Measurements from ENCODE around the gene NT5DC3. TPM values are rescaled to one million over a fixed set of nuclear protein-coding genes. Genes with fewer than 3 reads are reported as not detected.

Gene NT5DC3
- total RNA-seq, 1 experiment from 2014 or later, result 12.5 TPM

DNA sequence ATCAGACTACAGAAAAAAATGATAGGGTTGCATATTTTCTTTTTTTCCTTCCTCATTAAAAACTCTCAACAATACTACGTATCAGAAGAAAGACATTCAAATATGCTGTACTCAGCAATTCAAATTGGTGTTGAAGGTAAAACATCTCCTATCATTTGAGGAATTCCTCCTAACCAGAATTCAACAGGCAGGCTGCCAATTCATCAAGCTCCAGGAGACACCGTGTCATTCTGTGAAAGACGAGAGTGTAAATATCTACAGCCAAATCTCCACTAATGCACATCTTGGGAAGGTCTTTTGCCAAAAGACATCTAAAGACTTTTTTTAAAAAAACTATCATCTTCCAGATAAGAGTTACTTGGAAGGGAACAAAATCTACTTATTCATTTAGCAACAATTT, 26.6 kb downstream of the NT5DC3 start:
- H3K27ac Mint-ChIP-seq, result no peak overlapping the region
- 0 out of 2 replicates have a peak, but pooled peaks cover 3% of the 10 kb centered on the region for H3K4me1 Mint-ChIP-seq
- DNase-seq (ENCODE audit: low spot score), result no peak
- ATAC-seq, result no peak
- POLR2A ChIA-PET, result no interaction called here
- H3K9me3 Mint-ChIP-seq, result no peaks in the 10 kb centered on the region
- CTCF ChIA-PET, result no interaction called here
- TF ChIP-seq, protein P1, sequence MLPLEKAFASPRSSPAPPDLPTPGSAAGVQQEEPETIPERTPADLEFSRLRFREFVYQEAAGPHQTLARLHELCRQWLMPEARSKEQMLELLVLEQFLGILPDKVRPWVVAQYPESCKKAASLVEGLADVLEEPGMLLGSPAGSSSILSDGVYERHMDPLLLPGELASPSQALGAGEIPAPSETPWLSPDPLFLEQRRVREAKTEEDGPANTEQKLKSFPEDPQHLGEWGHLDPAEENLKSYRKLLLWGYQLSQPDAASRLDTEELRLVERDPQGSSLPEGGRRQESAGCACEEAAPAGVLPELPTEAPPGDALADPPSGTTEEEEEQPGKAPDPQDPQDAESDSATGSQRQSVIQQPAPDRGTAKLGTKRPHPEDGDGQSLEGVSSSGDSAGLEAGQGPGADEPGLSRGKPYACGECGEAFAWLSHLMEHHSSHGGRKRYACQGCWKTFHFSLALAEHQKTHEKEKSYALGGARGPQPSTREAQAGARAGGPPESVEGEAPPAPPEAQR (CRISPR knock-in tag; IDR thresholded peaks at IDR 0.05), result no peak
- TF ChIP-seq SMAD3 (CRISPR knock-in tag; IDR thresholded peaks at IDR 0.05; ENCODE audit: borderline replicate concordance), result no peak
- TF ChIP-seq TEAD1 (CRISPR knock-in tag; IDR thresholded peaks at IDR 0.05), result no peak
- TF ChIP-seq NR1H2 (CRISPR knock-in tag; IDR thresholded peaks at IDR 0.05), result no peak
- no peak for TF ChIP-seq GABPB1 (CRISPR knock-in tag; IDR thresholded peaks at IDR 0.05)
- TF ChIP-seq, protein P2, sequence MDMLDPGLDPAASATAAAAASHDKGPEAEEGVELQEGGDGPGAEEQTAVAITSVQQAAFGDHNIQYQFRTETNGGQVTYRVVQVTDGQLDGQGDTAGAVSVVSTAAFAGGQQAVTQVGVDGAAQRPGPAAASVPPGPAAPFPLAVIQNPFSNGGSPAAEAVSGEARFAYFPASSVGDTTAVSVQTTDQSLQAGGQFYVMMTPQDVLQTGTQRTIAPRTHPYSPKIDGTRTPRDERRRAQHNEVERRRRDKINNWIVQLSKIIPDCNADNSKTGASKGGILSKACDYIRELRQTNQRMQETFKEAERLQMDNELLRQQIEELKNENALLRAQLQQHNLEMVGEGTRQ (CRISPR knock-in tag; IDR thresholded peaks at IDR 0.05), result no peak
- TF ChIP-seq FOXK1 (CRISPR knock-in tag; IDR thresholded peaks at IDR 0.05), result no peak
- H3K36me3 Mint-ChIP-seq, result peaks cover 10% of the 10 kb centered on the region
- H3K27me3 Mint-ChIP-seq (ENCODE audit: low read depth), result no peaks in the 10 kb centered on the region
- no peak overlapping the region for H3K4me3 Mint-ChIP-seq

DNA sequence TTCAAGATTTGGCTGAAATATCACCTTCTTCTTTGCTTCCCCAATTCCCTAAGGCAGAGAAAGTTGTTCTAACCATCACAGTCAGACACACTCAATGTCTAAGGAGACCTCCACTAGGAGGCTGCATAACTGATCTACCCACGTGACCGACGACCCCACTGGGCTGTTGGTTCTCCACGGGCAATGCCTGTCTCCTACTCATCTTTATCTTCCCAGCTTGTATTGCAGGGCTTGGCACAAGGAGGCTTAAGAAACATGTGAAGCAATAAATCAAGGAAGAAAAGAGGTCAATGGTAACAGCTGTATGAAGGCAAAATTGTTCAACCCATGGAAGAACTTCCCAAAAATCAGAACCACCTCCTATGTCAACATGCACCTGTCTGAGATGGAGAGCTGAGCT, 27.1 kb downstream of the NT5DC3 start:
- no peak for ATAC-seq
- POLR2A ChIA-PET, result no interaction called here

DNA sequence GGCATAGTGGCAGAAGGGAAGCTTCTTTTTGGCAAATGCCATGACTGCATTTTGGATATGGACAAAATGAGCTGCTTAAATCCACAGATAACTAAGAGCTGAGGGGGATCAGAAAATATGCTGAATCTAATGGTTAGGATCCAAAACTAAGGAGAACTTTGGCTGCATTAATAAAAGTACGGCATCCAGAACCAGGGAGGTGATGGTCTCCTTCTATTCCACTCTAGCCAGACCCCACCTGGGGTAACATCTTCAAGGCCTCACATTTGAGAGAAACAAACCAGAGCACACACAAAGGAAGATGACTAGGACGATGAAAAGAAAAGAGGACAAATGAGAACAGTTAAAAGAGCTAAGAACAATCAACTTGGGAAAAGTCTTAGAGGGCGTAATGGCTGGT, 27.6 kb downstream of the NT5DC3 start:
- Mint-ChIP-seq H3K36me3 (peaks cover 10% of the 10 kb centered on the region), H3K27me3 (ENCODE audit: low read depth) (no peaks in the 10 kb centered on the region), H3K27ac (no peak overlapping the region), H3K4me3 (no peak overlapping the region), H3K4me1 (0 out of 2 replicates have a peak, but pooled peaks cover 3% of the 10 kb centered on the region), H3K9me3 (no peaks in the 10 kb centered on the region)
- POLR2A ChIA-PET, result no interaction called here
- CTCF ChIA-PET, result no interaction called here
- DNase-seq (ENCODE audit: low spot score), result no peak
- no peak for ATAC-seq
- TF ChIP-seq, protein P3, sequence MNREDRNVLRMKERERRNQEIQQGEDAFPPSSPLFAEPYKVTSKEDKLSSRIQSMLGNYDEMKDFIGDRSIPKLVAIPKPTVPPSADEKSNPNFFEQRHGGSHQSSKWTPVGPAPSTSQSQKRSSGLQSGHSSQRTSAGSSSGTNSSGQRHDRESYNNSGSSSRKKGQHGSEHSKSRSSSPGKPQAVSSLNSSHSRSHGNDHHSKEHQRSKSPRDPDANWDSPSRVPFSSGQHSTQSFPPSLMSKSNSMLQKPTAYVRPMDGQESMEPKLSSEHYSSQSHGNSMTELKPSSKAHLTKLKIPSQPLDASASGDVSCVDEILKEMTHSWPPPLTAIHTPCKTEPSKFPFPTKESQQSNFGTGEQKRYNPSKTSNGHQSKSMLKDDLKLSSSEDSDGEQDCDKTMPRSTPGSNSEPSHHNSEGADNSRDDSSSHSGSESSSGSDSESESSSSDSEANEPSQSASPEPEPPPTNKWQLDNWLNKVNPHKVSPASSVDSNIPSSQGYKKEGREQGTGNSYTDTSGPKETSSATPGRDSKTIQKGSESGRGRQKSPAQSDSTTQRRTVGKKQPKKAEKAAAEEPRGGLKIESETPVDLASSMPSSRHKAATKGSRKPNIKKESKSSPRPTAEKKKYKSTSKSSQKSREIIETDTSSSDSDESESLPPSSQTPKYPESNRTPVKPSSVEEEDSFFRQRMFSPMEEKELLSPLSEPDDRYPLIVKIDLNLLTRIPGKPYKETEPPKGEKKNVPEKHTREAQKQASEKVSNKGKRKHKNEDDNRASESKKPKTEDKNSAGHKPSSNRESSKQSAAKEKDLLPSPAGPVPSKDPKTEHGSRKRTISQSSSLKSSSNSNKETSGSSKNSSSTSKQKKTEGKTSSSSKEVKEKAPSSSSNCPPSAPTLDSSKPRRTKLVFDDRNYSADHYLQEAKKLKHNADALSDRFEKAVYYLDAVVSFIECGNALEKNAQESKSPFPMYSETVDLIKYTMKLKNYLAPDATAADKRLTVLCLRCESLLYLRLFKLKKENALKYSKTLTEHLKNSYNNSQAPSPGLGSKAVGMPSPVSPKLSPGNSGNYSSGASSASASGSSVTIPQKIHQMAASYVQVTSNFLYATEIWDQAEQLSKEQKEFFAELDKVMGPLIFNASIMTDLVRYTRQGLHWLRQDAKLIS (CRISPR knock-in tag; IDR thresholded peaks at IDR 0.05; ENCODE audit: borderline replicate concordance), result no peak
- no peak for TF ChIP-seq IRF2 (CRISPR knock-in tag; IDR thresholded peaks at IDR 0.05; ENCODE audit: borderline replicate concordance, low read depth)
- TF ChIP-seq, protein P4, sequence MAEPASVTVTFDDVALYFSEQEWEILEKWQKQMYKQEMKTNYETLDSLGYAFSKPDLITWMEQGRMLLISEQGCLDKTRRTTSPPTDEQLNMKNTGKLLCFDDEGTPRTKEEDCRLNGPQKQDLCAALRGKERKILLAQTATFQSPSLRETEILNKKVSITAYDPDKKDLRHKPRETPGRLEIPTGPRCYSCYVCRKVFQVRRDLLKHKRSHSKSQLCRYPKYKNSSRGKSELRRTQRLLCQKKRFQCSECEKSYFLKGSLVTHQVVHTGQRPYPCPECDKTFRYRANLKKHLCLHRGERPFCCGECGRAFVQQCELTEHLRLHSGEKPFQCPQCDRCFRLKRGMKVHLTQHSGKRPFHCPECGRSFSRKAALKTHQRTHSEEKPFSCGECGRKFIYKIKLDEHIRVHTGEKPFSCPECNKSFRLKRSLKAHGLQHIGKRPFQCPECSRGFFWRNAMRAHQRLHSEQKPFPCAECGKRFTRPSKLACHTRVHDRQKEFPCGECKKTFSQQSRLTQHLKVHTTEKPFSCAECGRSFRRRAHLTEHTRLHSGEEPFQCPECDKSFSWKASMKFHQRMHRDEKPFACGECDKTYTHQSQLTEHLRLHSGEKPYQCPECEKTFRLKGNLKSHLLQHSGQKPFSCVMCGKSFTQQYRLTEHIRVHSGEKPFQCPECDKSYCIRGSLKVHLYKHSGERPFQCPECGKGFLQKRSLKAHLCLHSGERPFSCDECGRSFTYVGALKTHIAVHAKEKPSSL (CRISPR knock-in tag; conservative IDR thresholded peaks at IDR 0.05), result no peak
- TF ChIP-seq, protein P5, sequence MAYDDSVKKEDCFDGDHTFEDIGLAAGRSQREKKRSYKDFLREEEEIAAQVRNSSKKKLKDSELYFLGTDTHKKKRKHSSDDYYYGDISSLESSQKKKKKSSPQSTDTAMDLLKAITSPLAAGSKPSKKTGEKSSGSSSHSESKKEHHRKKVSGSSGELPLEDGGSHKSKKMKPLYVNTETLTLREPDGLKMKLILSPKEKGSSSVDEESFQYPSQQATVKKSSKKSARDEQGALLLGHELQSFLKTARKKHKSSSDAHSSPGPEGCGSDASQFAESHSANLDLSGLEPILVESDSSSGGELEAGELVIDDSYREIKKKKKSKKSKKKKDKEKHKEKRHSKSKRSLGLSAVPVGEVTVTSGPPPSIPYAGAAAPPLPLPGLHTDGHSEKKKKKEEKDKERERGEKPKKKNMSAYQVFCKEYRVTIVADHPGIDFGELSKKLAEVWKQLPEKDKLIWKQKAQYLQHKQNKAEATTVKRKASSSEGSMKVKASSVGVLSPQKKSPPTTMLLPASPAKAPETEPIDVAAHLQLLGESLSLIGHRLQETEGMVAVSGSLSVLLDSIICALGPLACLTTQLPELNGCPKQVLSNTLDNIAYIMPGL (CRISPR knock-in tag; IDR thresholded peaks at IDR 0.05), result no peak
- TF ChIP-seq ZNF671 (CRISPR knock-in tag; IDR thresholded peaks at IDR 0.05), result no peak

More for the DNA sequence above, 27.1 kb downstream of the NT5DC3 start:
- CTCF ChIA-PET, result no interaction called here
- H3K27me3 Mint-ChIP-seq (ENCODE audit: low read depth), result no peaks in the 10 kb centered on the region
- no peak for DNase-seq (ENCODE audit: low spot score)
- no peak overlapping the region for H3K27ac Mint-ChIP-seq
- TF ChIP-seq CREM (CRISPR knock-in tag; IDR thresholded peaks at IDR 0.05) (no peak), ETV6 (CRISPR knock-in tag; IDR thresholded peaks at IDR 0.05) (no peak), ZNF219 (CRISPR knock-in tag; IDR thresholded peaks at IDR 0.05; ENCODE audit: borderline replicate concordance) (no peak), NR2C2 (CRISPR knock-in tag; IDR thresholded peaks at IDR 0.05) (no peak), NR1H2 (CRISPR knock-in tag; IDR thresholded peaks at IDR 0.05) (no peak), SMAD3 (CRISPR knock-in tag; IDR thresholded peaks at IDR 0.05; ENCODE audit: borderline replicate concordance) (no peak), ZBTB21 (CRISPR knock-in tag; IDR thresholded peaks at IDR 0.05; ENCODE audit: borderline replicate concordance) (no peak)
- TF ChIP-seq, protein P6, sequence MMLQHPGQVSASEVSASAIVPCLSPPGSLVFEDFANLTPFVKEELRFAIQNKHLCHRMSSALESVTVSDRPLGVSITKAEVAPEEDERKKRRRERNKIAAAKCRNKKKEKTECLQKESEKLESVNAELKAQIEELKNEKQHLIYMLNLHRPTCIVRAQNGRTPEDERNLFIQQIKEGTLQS (CRISPR knock-in tag; conservative IDR thresholded peaks at IDR 0.05), result no peak
- TF ChIP-seq, protein P2 (CRISPR knock-in tag; IDR thresholded peaks at IDR 0.05), result no peak
- TF ChIP-seq, protein P7, sequence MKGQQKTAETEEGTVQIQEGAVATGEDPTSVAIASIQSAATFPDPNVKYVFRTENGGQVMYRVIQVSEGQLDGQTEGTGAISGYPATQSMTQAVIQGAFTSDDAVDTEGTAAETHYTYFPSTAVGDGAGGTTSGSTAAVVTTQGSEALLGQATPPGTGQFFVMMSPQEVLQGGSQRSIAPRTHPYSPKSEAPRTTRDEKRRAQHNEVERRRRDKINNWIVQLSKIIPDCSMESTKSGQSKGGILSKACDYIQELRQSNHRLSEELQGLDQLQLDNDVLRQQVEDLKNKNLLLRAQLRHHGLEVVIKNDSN (CRISPR knock-in tag; IDR thresholded peaks at IDR 0.05), result no peak
- no peak overlapping the region for H3K4me3 Mint-ChIP-seq
- peaks cover 10% of the 10 kb centered on the region for H3K36me3 Mint-ChIP-seq
- H3K9me3 Mint-ChIP-seq, result no peaks in the 10 kb centered on the region
- 0 out of 2 replicates have a peak, but pooled peaks cover 3% of the 10 kb centered on the region for H3K4me1 Mint-ChIP-seq

Measured in WTC11 (cell line).